HCT116 (cell line): ENCODE results near the gene ZNF33A. TPM values are rescaled to one million over a fixed set of nuclear protein-coding genes. Genes with fewer than 3 reads are reported as not detected.

Experiments
- ATAC-seq: fragments of 200-7000 bp; cut with Tn5 transposase; 2 replicates; pipeline ENCODE4 v1.9.1; 2020; ENCODE audit warnings: mild to moderate bottlenecking, moderate library complexity
- BruUV-seq: library from RNA; stranded (reverse); fragments of 400-500 nt; replicated peaks from 2 replicates; lab custom pipeline; 2021; lab: Mats Ljungman, UMichigan
- CTCF ChIA-PET: fragments of 300-600 bp; sonication (Branson Sonifier 250); formaldehyde crosslinking; loops from one replicate; lab custom pipeline; 2021; ENCODE audit warnings: antibody characterized with exemption; lab: Charles Lee
- POLR2A ChIA-PET: fragments of 300-600, 350-600 bp; sonication (Branson Sonifier 250); formaldehyde crosslinking; loops from one replicate; lab custom pipeline; 2021; ENCODE audit warnings: antibody characterized with exemption; lab: Charles Lee
- RAD21 ChIA-PET, 2 experiments: fragments of 300-600 bp; sonication (Branson Sonifier 250); formaldehyde crosslinking; loops; one replicate each; lab custom pipeline; 2023; ENCODE audit warnings: low total read pairs in 2 of 2; ENCODE audit not compliant: uncharacterized antibody in 2 of 2, unreplicated experiment in 2 of 2, low non-redundant PET in 1 of 2; lab: Charles Lee
- DNase-seq: peaks from one replicate; pipeline ENCODE4 v3.0.0-alpha.2; 2010; ENCODE audit warnings: low read depth, low spot score
- H2AFZ ChIP-seq: fragments of 200-600 bp; shearing (Covaris generic), sonication (generic); 2 replicates; pipeline ENCODE4 v1.6.1; 2017; ENCODE audit warnings: low read depth, mixed run types, mixed read lengths, antibody characterized with exemption, low read length; ENCODE audit not compliant: poor library complexity, severe bottlenecking
- H3K27ac ChIP-seq: 2 replicates; pipeline ENCODE4 v1.5.1; 2012; ENCODE audit warnings: low read depth, low read length
- H3K27me3 ChIP-seq: fragments of 200-600 bp; sonication (generic); 2 replicates; pipeline ENCODE4 v1.6.1; 2016; ENCODE audit warnings: mixed run types, low read length, mixed read lengths; ENCODE audit not compliant: insufficient read depth
- H3K36me3 ChIP-seq, 2 experiments: fragments of 200-500 bp in 1 of 2; fragments of 200-600 bp in 1 of 2; sonication (Bioruptor generic) in 1 of 2; sonication (generic) in 1 of 2; 2 replicates each; pipeline versions ENCODE4 v1.5.1 to v1.6.1; 2014 to 2016; ENCODE audit warnings: low read length in 2 of 2, inconsistent platforms in 1 of 2, mixed read lengths in 1 of 2, mixed run types in 1 of 2; ENCODE audit not compliant: insufficient read depth in 2 of 2, control insufficient read depth in 1 of 2
- H3K4me1 ChIP-seq, 2 experiments: fragments of 200-600 bp in 1 of 2; sonication (generic) in 1 of 2; 2 replicates each; pipeline versions ENCODE4 v1.5.1 to v1.6.1; 2012 to 2017; ENCODE audit warnings: low read length in 2 of 2, inconsistent platforms in 1 of 2, mild to moderate bottlenecking in 1 of 2, mixed read lengths in 1 of 2, mixed run types in 1 of 2, moderate library complexity in 1 of 2; ENCODE audit not compliant: insufficient read depth in 2 of 2, control insufficient read depth in 1 of 2
- H3K4me2 ChIP-seq: fragments of 200-600 bp; sonication (generic); 2 replicates; pipeline ENCODE4 v1.6.1; 2017; ENCODE audit warnings: mixed run types, low read length, mixed read lengths
- H3K4me3 ChIP-seq, 2 experiments: fragments of 200-600 bp in 1 of 2; sonication (generic) in 1 of 2; replicated peaks in 1 of 2; 2 replicates each; pipeline ENCODE4 v1.5.1; 2011 to 2016; ENCODE audit warnings: low read length in 2 of 2, control low read depth in 1 of 2, low read depth in 1 of 2, mild to moderate bottlenecking in 1 of 2, mixed read lengths in 1 of 2, mixed run types in 1 of 2
- H3K79me2 ChIP-seq: fragments of 200-600 bp; sonication (generic); 2 replicates; pipeline ENCODE4 v1.6.1; 2017; ENCODE audit warnings: mild to moderate bottlenecking, mixed run types, low read length, moderate library complexity, mixed read lengths; ENCODE audit not compliant: insufficient read depth
- H3K9ac ChIP-seq: fragments of 200-600 bp; sonication (generic); 2 replicates; pipeline ENCODE4 v1.6.1; 2016; ENCODE audit warnings: low read length, mixed read lengths
- H3K9me2 ChIP-seq: fragments of 200-600 bp; sonication (generic), shearing (Covaris generic); 2 replicates; pipeline ENCODE4 v1.6.1; 2017; ENCODE audit warnings: mixed run types, mild to moderate bottlenecking, moderate library complexity; ENCODE audit not compliant: insufficient read depth
- H3K9me3 ChIP-seq, 2 experiments: fragments of 200-500 bp in 1 of 2; fragments of 200-600 bp in 1 of 2; sonication (Bioruptor generic) in 1 of 2; sonication (generic) in 1 of 2; 2 replicates each; pipeline ENCODE4 v1.6.1; 2014 to 2017; ENCODE audit warnings: low read length in 2 of 2, mixed read lengths in 2 of 2, inconsistent platforms in 1 of 2, low read depth in 1 of 2, mild to moderate bottlenecking in 1 of 2, mixed run types in 1 of 2, moderate library complexity in 1 of 2; ENCODE audit not compliant: control insufficient read depth in 1 of 2, insufficient read depth in 1 of 2
- H4K20me1 ChIP-seq: fragments of 200-600 bp; sonication (generic), shearing (Covaris generic); 2 replicates; pipeline ENCODE4 v1.6.1; 2017; ENCODE audit warnings: mixed run types, mild to moderate bottlenecking, moderate library complexity; ENCODE audit not compliant: insufficient read depth
- CBX3 ChIP-seq: IDR thresholded peaks from 2 replicates; pipeline ENCODE4 v1.6.1; 2012; ENCODE audit warnings: low read depth
- CEBPB ChIP-seq: IDR thresholded peaks from 2 replicates; pipeline ENCODE4 v1.6.1; 2012; ENCODE audit warnings: low read depth
- EGR1 ChIP-seq: IDR thresholded peaks from 2 replicates; pipeline ENCODE4 v1.6.1; 2012; ENCODE audit warnings: low read depth
- ELF1 ChIP-seq: IDR thresholded peaks from 2 replicates; pipeline ENCODE4 v1.6.1; 2012; ENCODE audit warnings: low read depth, borderline replicate concordance
- EZH2 ChIP-seq: fragments of 200-600 bp; sonication (generic); IDR thresholded peaks from 2 replicates; pipeline ENCODE4 v1.6.1; 2017; ENCODE audit warnings: antibody characterized with exemption, mixed run types
- EZH2phosphoT487 ChIP-seq: fragments of 200-600 bp; IDR thresholded peaks from 2 replicates; pipeline ENCODE4 v1.6.1; 2018; ENCODE audit warnings: antibody characterized with exemption, borderline replicate concordance
- POLR2A ChIP-seq: IDR thresholded peaks from 2 replicates; pipeline ENCODE4 v1.7.0; 2011; ENCODE audit warnings: borderline replicate concordance; ENCODE audit not compliant: insufficient read depth, insufficient read length; ENCODE audit errors: extremely low read depth
- POLR2AphosphoS5 ChIP-seq: IDR thresholded peaks from 2 replicates; pipeline ENCODE4 v1.6.1; 2011; ENCODE audit warnings: mild to moderate bottlenecking, low read depth, low read length, moderate library complexity
- RAD21 ChIP-seq: IDR thresholded peaks from 2 replicates; pipeline ENCODE4 v1.6.1; 2012; ENCODE audit warnings: low read depth, mild to moderate bottlenecking
- SIN3A ChIP-seq: IDR thresholded peaks from 2 replicates; pipeline ENCODE4 v1.6.1; 2012; ENCODE audit warnings: low read depth
- SP1 ChIP-seq: IDR thresholded peaks from 2 replicates; pipeline ENCODE4 v1.6.1; 2012; ENCODE audit warnings: low read depth
- SRF ChIP-seq: IDR thresholded peaks from 2 replicates; pipeline ENCODE4 v1.6.1; 2012; ENCODE audit warnings: low read depth
- YY1 ChIP-seq: IDR thresholded peaks from 2 replicates; pipeline ENCODE4 v1.6.1; 2011; ENCODE audit warnings: low read length, low read depth, moderate library complexity, mild to moderate bottlenecking; ENCODE audit not compliant: insufficient replicate concordance; ENCODE audit errors: extremely low read depth
- ZFX ChIP-seq: fragments of 450-650 bp; IDR thresholded peaks from 2 replicates; pipeline ENCODE4 v1.6.1; 2017
- ZNF274 ChIP-seq: fragments of 200-500 bp; sonication (Bioruptor generic); IDR thresholded peaks from 2 replicates; pipeline ENCODE4 v1.6.1; 2014; ENCODE audit warnings: mild to moderate bottlenecking, low read depth, low read length, inconsistent platforms
- intact Hi-C: fragments of 100-400 bp; cut with micrococcal nuclease; formaldehyde crosslinking; loops from 2 replicates; pipeline ENCODE4 v1.10.0; 2022
- total RNA-seq: library from RNA; stranded (reverse); gene quantifications from one replicate; pipeline ENCODE4 v1.2.1, GENCODE V29; 2021; ENCODE audit not compliant: unreplicated experiment
- TF ChIP-seq, protein P1 (sequence below): IDR thresholded peaks from 2 replicates; pipeline ENCODE4 v1.6.1; 2012
- TF ChIP-seq, protein P2 (sequence below), 3 experiments: fragments of 200-600 bp in 1 of 3; sonication (generic) in 1 of 3; IDR thresholded peaks in 2 of 3; conservative IDR thresholded peaks in 1 of 3; 2 replicates each; pipeline ENCODE4 v1.5.1; 2012 to 2017; ENCODE audit warnings: low read depth in 2 of 3, low read length in 2 of 3, antibody characterized with exemption in 1 of 3, borderline replicate concordance in 1 of 3, control low read depth in 1 of 3, mild to moderate bottlenecking in 1 of 3, mixed read lengths in 1 of 3, mixed run types in 1 of 3, moderate library complexity in 1 of 3; ENCODE audit not compliant: insufficient read depth in 1 of 3
- TF ChIP-seq, protein P3 (sequence below): IDR thresholded peaks from 2 replicates; pipeline ENCODE4 v1.6.1; 2012

Gene ZNF33A
- total RNA-seq, 1 experiment from 2014 or later = 21.2 TPM

DNA sequence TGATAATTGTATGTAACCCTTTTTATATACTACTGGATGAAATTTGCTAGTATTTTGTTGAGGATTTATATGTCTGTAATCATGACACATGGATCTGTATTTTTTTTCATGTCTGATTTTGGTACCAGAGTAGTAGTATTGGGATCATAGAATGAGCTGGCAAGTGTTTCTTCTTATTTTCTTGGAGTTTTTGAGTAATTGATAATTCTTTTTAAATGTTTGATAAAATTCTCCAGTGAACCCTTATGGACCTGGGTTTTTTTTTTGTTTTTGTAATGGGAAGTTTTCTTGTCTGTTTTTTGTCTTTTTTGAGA is 28.4 kb downstream of the ZNF33A start:
- intact Hi-C loops = no loop called here
- no peak overlapping the region for H3K4me2 ChIP-seq
- peaks cover 0 to 6% of the 10 kb centered on the region in 2 experiments; a peak in 3 of 4 replicates for H3K36me3 ChIP-seq
- no peak overlapping the region for H3K27ac ChIP-seq
- no peaks in the 10 kb centered on the region for H3K27me3 ChIP-seq
- no peak for ATAC-seq
- no peaks in the 10 kb centered on the region for H4K20me1 ChIP-seq
- ChIA-PET POLR2A (no interaction called here), RAD21 (no interaction called here), CTCF (no interaction called here)
- DNase-seq = no peak
- H2AFZ ChIP-seq = no peak overlapping the region
- no peak overlapping the region for H3K4me3 ChIP-seq
- no peaks in the 10 kb centered on the region for H3K9me3 ChIP-seq
- no peaks in the 10 kb centered on the region for H3K79me2 ChIP-seq
- no TSS peak for BruUV-seq
- no peaks in the 10 kb centered on the region for H3K9me2 ChIP-seq
- no peak overlapping the region for H3K9ac ChIP-seq
- TF ChIP-seq YY1 = no peak
- no peak for TF ChIP-seq CBX3
- no peak for TF ChIP-seq ZFX
- TF ChIP-seq RAD21 = no peak
- no peak for TF ChIP-seq ELF1
- no peak for TF ChIP-seq POLR2AphosphoS5
- no peak for TF ChIP-seq EGR1
- TF ChIP-seq, protein P1, sequence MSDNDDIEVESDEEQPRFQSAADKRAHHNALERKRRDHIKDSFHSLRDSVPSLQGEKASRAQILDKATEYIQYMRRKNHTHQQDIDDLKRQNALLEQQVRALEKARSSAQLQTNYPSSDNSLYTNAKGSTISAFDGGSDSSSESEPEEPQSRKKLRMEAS = no peak
- TF ChIP-seq ZNF274 = no peak
- TF ChIP-seq SP1 = no peak
- no peak for TF ChIP-seq SIN3A
- TF ChIP-seq, protein P2, sequence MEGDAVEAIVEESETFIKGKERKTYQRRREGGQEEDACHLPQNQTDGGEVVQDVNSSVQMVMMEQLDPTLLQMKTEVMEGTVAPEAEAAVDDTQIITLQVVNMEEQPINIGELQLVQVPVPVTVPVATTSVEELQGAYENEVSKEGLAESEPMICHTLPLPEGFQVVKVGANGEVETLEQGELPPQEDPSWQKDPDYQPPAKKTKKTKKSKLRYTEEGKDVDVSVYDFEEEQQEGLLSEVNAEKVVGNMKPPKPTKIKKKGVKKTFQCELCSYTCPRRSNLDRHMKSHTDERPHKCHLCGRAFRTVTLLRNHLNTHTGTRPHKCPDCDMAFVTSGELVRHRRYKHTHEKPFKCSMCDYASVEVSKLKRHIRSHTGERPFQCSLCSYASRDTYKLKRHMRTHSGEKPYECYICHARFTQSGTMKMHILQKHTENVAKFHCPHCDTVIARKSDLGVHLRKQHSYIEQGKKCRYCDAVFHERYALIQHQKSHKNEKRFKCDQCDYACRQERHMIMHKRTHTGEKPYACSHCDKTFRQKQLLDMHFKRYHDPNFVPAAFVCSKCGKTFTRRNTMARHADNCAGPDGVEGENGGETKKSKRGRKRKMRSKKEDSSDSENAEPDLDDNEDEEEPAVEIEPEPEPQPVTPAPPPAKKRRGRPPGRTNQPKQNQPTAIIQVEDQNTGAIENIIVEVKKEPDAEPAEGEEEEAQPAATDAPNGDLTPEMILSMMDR (IDR thresholded peaks at IDR 0.05 in 2 of 3, conservative IDR thresholded peaks at IDR 0.05 in 1 of 3; ENCODE audit: borderline replicate concordance in 1 of 3, insufficient read depth in 1 of 3, low read depth in 2 of 3, low read length in 2 of 3) = no peak
- TF ChIP-seq CEBPB = no peak
- no peak for TF ChIP-seq EZH2phosphoT487
- TF ChIP-seq, protein P3, sequence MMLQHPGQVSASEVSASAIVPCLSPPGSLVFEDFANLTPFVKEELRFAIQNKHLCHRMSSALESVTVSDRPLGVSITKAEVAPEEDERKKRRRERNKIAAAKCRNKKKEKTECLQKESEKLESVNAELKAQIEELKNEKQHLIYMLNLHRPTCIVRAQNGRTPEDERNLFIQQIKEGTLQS = no peak
- TF ChIP-seq SRF = no peak
- TF ChIP-seq EZH2 = no peak
- TF ChIP-seq POLR2A = no peak
- H3K4me1 ChIP-seq = no peaks in the 10 kb centered on the region
